Cardiac fibroblast (primary cell): ENCODE data around the gene SEBOX.

Source experiments
- DNase-seq, 2 donors: peaks; one replicate each; pipeline versions ENCODE4 v3.0.0 to v3.0.0-alpha.2; 2010; ENCODE audit warnings: low read depth in 2 of 2
- H3K4me3 ChIP-seq, 2 donors: replicated peaks in 1 of 2; 1 replicate in 1 of 2; 2 replicates in 1 of 2; pipeline ENCODE4 v1.5.1; 2011; ENCODE audit warnings: low read depth in 2 of 2, low read length in 2 of 2, mild to moderate bottlenecking in 2 of 2, moderate library complexity in 1 of 2
- TF ChIP-seq, protein P1 (sequence below): IDR thresholded peaks from one replicate; pipeline ENCODE4 v1.5.1; 2011; ENCODE audit warnings: low read depth, mild to moderate bottlenecking, low read length, inconsistent platforms

SEBOX gene

DNA sequence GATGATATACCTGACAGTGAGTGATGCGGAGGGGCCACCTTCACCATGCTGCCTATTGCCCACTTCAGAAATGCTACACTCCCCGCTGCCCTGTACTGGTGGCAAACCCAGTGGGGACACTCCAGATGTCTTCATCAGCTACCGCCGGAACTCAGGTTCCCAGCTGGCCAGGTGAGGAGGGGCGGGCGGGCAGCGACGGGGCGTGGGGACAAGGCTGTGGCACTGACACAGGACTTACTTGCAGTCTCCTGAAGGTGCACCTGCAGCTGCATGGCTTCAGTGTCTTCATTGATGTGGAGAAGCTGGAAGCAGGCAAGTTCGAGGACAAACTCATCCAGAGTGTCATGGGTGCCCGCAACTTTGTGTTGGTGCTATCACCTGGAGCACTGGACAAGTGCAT is 23.1 kb upstream of the SEBOX start:
- TF ChIP-seq, protein P1, sequence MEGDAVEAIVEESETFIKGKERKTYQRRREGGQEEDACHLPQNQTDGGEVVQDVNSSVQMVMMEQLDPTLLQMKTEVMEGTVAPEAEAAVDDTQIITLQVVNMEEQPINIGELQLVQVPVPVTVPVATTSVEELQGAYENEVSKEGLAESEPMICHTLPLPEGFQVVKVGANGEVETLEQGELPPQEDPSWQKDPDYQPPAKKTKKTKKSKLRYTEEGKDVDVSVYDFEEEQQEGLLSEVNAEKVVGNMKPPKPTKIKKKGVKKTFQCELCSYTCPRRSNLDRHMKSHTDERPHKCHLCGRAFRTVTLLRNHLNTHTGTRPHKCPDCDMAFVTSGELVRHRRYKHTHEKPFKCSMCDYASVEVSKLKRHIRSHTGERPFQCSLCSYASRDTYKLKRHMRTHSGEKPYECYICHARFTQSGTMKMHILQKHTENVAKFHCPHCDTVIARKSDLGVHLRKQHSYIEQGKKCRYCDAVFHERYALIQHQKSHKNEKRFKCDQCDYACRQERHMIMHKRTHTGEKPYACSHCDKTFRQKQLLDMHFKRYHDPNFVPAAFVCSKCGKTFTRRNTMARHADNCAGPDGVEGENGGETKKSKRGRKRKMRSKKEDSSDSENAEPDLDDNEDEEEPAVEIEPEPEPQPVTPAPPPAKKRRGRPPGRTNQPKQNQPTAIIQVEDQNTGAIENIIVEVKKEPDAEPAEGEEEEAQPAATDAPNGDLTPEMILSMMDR = no peak
- no peak for DNase-seq
- H3K4me3 ChIP-seq = no peak overlapping the region

DNA sequence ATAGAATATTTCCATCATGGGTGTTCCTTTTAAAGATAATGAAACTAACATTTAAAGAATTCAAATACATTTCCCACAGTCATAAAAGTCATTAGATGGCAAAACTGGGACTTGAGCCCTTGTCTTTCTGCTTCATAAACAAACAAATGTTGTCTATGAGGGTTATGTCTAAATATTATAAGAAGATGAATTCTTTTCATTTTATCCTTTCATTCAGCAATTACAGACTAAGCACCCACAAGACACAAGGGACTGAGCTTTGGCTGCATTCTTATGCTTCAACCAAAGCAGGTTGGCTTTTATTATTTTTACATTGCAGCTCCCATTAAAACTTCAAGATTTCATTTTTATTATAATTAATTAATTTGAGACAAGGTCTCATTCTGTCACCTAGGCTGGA is 21.4 kb upstream of the SEBOX start:
- TF ChIP-seq, protein P1 = no peak
- H3K4me3 ChIP-seq = no peak overlapping the region
- no peak for DNase-seq

DNA sequence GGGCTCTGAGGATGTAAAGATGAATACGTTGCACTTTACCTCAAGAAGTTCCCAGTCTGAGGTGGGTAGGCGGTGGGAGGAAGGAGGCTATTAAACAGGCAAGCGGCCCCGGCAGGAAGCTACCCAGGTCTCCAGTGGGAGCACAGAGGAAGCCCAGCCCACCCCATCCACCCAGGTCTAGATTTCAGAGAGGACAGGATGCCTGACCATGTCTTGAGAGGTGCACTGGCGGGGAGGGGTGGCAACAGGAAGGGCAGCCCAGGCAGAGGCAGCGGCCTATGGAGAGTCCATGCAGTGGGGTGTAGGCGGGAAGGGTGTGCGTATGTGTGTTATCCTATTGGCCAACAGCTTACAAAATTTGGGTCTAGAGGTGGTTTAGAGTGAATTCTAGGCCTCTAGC is 20.4 kb upstream of the SEBOX start:
- TF ChIP-seq, protein P1 = no peak
- H3K4me3 ChIP-seq = no peak overlapping the region
- no peak for DNase-seq

DNA sequence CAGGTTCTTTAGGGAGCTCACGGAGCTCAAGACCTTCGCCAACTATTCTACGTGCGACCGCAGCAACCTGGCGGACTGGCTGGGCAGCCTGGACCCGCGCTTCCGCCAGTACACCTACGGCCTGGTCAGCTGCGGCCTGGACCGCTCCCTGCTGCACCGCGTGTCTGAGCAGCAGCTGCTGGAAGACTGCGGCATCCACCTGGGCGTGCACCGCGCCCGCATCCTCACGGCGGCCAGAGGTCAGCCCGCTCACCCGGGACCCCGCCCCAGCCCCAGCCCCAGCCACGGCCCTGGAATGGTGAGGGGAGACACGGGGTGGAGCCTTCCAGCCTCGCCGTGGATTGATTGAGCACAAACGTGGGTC is 20.0 kb upstream of the SEBOX start:
- DNase-seq = no peak
- TF ChIP-seq, protein P1 = no peak
- H3K4me3 ChIP-seq = no peak overlapping the region

DNA sequence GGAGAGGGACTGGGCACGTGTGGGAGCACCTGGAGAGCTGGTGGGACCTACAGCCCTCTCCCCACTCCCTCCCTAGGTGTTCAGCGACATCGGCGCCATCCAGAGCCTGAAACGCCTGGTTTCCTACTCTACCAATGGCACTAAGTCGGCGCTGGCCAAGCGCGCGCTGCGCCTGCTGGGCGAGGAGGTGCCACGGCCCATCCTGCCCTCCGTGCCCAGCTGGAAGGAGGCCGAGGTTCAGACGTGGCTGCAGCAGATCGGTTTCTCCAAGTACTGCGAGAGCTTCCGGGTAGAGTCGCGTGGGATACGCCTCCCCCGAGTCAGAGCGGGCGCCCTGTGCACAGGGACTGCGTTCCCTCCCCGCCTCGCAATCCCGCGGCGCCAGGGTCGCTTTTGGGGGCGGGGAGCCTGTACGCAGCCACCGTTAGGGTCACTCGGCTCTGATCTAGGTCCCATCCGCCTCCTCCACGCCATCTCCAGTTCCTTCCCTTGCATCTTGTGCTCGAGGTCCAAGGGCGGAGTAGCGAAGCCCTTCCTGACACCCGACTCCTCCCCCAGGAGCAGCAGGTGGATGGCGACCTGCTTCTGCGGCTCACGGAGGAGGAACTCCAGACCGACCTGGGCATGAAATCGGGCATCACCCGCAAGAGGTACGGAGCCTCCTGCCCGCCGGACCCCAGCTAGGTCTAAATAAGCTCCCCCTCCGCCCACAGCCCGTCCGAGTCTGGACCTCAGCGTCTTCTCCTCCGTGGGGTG is 19.5 kb upstream of the SEBOX start:
- H3K4me3 ChIP-seq = peak overlapping the region in 1 of 2 donors; percentile 17
- no peak for DNase-seq
- TF ChIP-seq, protein P1 = no peak

DNA sequence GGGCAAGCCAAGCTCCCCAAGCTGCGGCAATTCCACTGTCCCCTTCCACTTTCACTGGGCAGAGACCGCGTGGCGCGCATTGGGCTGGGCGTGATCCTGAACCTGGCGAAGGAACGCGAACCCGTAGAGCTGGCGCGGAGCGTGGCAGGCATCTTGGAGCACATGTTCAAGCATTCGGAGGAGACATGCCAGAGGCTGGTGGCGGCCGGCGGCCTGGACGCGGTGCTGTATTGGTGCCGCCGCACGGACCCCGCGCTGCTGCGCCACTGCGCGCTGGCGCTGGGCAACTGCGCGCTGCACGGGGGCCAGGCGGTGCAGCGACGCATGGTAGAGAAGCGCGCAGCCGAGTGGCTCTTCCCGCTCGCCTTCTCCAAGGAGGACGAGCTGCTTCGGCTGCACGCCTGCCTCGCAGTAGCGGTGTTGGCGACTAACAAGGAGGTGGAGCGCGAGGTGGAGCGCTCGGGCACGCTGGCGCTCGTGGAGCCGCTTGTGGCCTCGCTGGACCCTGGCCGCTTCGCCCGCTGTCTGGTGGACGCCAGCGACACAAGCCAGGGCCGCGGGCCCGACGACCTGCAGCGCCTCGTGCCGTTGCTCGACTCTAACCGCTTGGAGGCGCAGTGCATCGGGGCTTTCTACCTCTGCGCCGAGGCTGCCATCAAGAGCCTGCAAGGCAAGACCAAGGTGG is 16.3 kb upstream of the SEBOX start:
- no peak overlapping the region for H3K4me3 ChIP-seq
- DNase-seq = no peak
- TF ChIP-seq, protein P1 = no peak
